ENCODE data around the gene SOAT2. TPM values are rescaled to one million over a fixed set of nuclear protein-coding genes. Genes with fewer than 3 reads are reported as not detected.
A peak's percentile ranks its signal among the peaks of the same experiment; 100 is the strongest.
"Not testable (repeated sequence)": the region's sequence is repeated elsewhere in the genome, so short reads cannot be mapped to it uniquely, and the experiment has no call there.

SOAT2 gene
- total RNA-seq, 1 donor from 2014 or later: 0.40 TPM

- no peaks in the 10 kb centered on the region for H3K4me1 Mint-ChIP-seq
- no peaks in the 10 kb centered on the region for H3K9me3 Mint-ChIP-seq
- no peak overlapping the region for H3K27ac Mint-ChIP-seq
- no peak for TF ChIP-seq CTCF (IDR thresholded peaks at IDR 0.05; ENCODE audit: unreplicated experiment)
- DNase-seq (ENCODE audit: low spot score in 2 of 2, unreplicated experiment in 2 of 2): no peak
- H3K36me3 Mint-ChIP-seq: peaks cover 27% of the 10 kb centered on the region
- no peaks in the 10 kb centered on the region for H3K27me3 Mint-ChIP-seq (ENCODE audit: low read depth)
- H3K4me3 Mint-ChIP-seq: no peak overlapping the region
Observed at GRCh38 chr12:53161119-53161911, 58.0 kb downstream of the SOAT2 start.

- not testable (repeated sequence) for DNase-seq (ENCODE audit: low spot score in 2 of 2, unreplicated experiment in 2 of 2); H3K4me1 Mint-ChIP-seq; H3K27ac Mint-ChIP-seq; H3K27me3 Mint-ChIP-seq (ENCODE audit: low read depth); H3K9me3 Mint-ChIP-seq; H3K4me3 Mint-ChIP-seq
- H3K36me3 Mint-ChIP-seq: peaks cover 40% of the 10 kb centered on the region
Observed at GRCh38 chr12:53163008-53163407, 59.7 kb downstream of the SOAT2 start.

GRCh38 chr12:53166837-53167236 lies 63.6 kb downstream of the SOAT2 start:
- Mint-ChIP-seq H3K27me3 (ENCODE audit: low read depth) (no peaks in the 10 kb centered on the region), H3K9me3 (no peaks in the 10 kb centered on the region), H3K27ac (no peak overlapping the region), H3K4me1 (peaks cover 13% of the 10 kb centered on the region), H3K36me3 (peaks cover 46% of the 10 kb centered on the region), H3K4me3 (no peak overlapping the region)
- DNase-seq (ENCODE audit: low spot score in 2 of 2, unreplicated experiment in 2 of 2): no peak
- TF ChIP-seq CTCF (IDR thresholded peaks at IDR 0.05; ENCODE audit: unreplicated experiment): no peak

GRCh38 chr12:53169644-53170043 lies 66.4 kb downstream of the SOAT2 start:
- TF ChIP-seq CTCF (IDR thresholded peaks at IDR 0.05; ENCODE audit: unreplicated experiment): no peak
- H3K27ac Mint-ChIP-seq: peak overlapping the region; percentile 31

GRCh38 chr12:53170215-53170614 lies 66.9 kb downstream of the SOAT2 start:
- no peak for TF ChIP-seq CTCF (IDR thresholded peaks at IDR 0.05; ENCODE audit: unreplicated experiment)
- H3K4me3 Mint-ChIP-seq: no peak overlapping the region
- peaks cover 28% of the 10 kb centered on the region for H3K36me3 Mint-ChIP-seq
- H3K27me3 Mint-ChIP-seq (ENCODE audit: low read depth): no peaks in the 10 kb centered on the region
- H3K27ac Mint-ChIP-seq: peak overlapping the region; percentile 31
- no peaks in the 10 kb centered on the region for H3K9me3 Mint-ChIP-seq
- H3K4me1 Mint-ChIP-seq: peaks cover 34% of the 10 kb centered on the region
- DNase-seq (ENCODE audit: low spot score in 2 of 2, unreplicated experiment in 2 of 2): no peak

More at GRCh38 chr12:53169644-53170043, 66.4 kb downstream of the SOAT2 start:
- no peak for DNase-seq (ENCODE audit: low spot score in 2 of 2, unreplicated experiment in 2 of 2)
- Mint-ChIP-seq H3K4me3 (no peak overlapping the region), H3K4me1 (peaks cover 29% of the 10 kb centered on the region), H3K36me3 (peaks cover 33% of the 10 kb centered on the region), H3K9me3 (no peaks in the 10 kb centered on the region), H3K27me3 (ENCODE audit: low read depth) (no peaks in the 10 kb centered on the region)

- Mint-ChIP-seq H3K36me3 (peaks cover 25% of the 10 kb centered on the region), H3K4me1 (peaks cover 41% of the 10 kb centered on the region), H3K27me3 (ENCODE audit: low read depth) (no peaks in the 10 kb centered on the region), H3K9me3 (no peaks in the 10 kb centered on the region), H3K4me3 (peak overlapping the region; percentile 45), H3K27ac (peak overlapping the region; percentile 95)
- DNase-seq (ENCODE audit: low spot score in 2 of 2, unreplicated experiment in 2 of 2): peak in 1 of 2 experiments; percentile 37
- TF ChIP-seq CTCF (IDR thresholded peaks at IDR 0.05; ENCODE audit: unreplicated experiment): no peak
Observed at GRCh38 chr12:53170876-53171724, 67.8 kb downstream of the SOAT2 start.
